HepG2 (cell line): ENCODE results near the gene UNC5A. TPM values are rescaled to one million over a fixed set of nuclear protein-coding genes. Genes with fewer than 3 reads are reported as not detected.
A peak's percentile ranks its signal among the peaks of the same experiment; 100 is the strongest.

ENCODE experiments used
- AHDC1 ChIP-seq: sonication (generic); formaldehyde crosslinking; IDR thresholded peaks from 2 replicates; pipeline ENCODE4 v1.5.1; 2020; ENCODE audit warnings: mild to moderate bottlenecking, missing genetic modification reagents, borderline replicate concordance
- CCDC6 ChIP-seq: sonication (generic); formaldehyde crosslinking; IDR thresholded peaks from 2 replicates; pipeline ENCODE4 v1.8.1; 2022; ENCODE audit warnings: mild to moderate bottlenecking, missing genetic modification reagents, moderate library complexity
- EZH2 ChIP-seq: conservative IDR thresholded peaks from 2 replicates; pipeline ENCODE4 v1.6.1; 2012; ENCODE audit warnings: mild to moderate bottlenecking, low read depth, low read length, moderate library complexity
- HDAC6 ChIP-seq: fragments of 200-600 bp; sonication (generic); IDR thresholded peaks from 2 replicates; pipeline ENCODE4 v1.7.0; 2017; ENCODE audit warnings: mild to moderate bottlenecking, antibody characterized with exemption, low read length, low read depth
- JUNB ChIP-seq: sonication (generic); formaldehyde crosslinking; IDR thresholded peaks from 2 replicates; pipeline ENCODE4 v1.8.0; 2022; ENCODE audit warnings: missing genetic modification reagents, mild to moderate bottlenecking, borderline replicate concordance
- KDM3A ChIP-seq: IDR thresholded peaks from 2 replicates; pipeline ENCODE4 v1.6.1; 2018; ENCODE audit warnings: low read depth, missing compliant biosample characterization
- MAFF ChIP-seq: IDR thresholded peaks from 2 replicates; pipeline ENCODE4 v1.6.1; 2011; ENCODE audit warnings: low read depth, low read length, improper control_type of control experiment
- MXI1 ChIP-seq: IDR thresholded peaks from 3 replicates; pipeline ENCODE4 v1.6.1; 2012; ENCODE audit warnings: low read depth, low read length, inconsistent platforms, borderline replicate concordance
- MYPOP ChIP-seq: sonication (generic); formaldehyde crosslinking; IDR thresholded peaks from 2 replicates; pipeline ENCODE4 v1.8.1; 2023; ENCODE audit warnings: mild to moderate bottlenecking, moderate library complexity, missing genetic modification reagents
- ONECUT2 ChIP-seq: sonication (generic); formaldehyde crosslinking; IDR thresholded peaks from 2 replicates; pipeline ENCODE4 v1.4.0; 2020; ENCODE audit warnings: missing genetic modification reagents
- POGZ ChIP-seq: sonication (generic); formaldehyde crosslinking; IDR thresholded peaks from 2 replicates; pipeline ENCODE4 v1.4.0; 2020; ENCODE audit warnings: mild to moderate bottlenecking, missing genetic modification reagents
- RAD51 ChIP-seq: fragments of 450-650 bp; IDR thresholded peaks from 2 replicates; pipeline ENCODE4 v1.6.1; 2016; ENCODE audit warnings: borderline replicate concordance
- RBM39 ChIP-seq: fragments of 200-400 bp; formaldehyde crosslinking; IDR thresholded peaks from one replicate; pipeline ENCODE4 v1.6.1; 2018; ENCODE audit warnings: antibody characterized with exemption, mild to moderate bottlenecking, low read depth, low read length; ENCODE audit not compliant: poor library complexity, severe bottlenecking
- RFXANK ChIP-seq: IDR thresholded peaks from 2 replicates; pipeline ENCODE4 v1.6.1; 2016
- SOX5 ChIP-seq: IDR thresholded peaks from 2 replicates; pipeline ENCODE4 v1.6.1; 2016; ENCODE audit warnings: borderline replicate concordance
- TCF7 ChIP-seq: sonication (generic); IDR thresholded peaks from 2 replicates; pipeline ENCODE4 v1.6.1; 2016; ENCODE audit warnings: antibody characterized with exemption, low read depth
- ZFP82 ChIP-seq: sonication (generic); formaldehyde crosslinking; IDR thresholded peaks from 2 replicates; pipeline ENCODE4 v1.5.1; 2020; ENCODE audit warnings: mild to moderate bottlenecking, missing genetic modification reagents, borderline replicate concordance
- ZFX ChIP-seq: sonication (generic); formaldehyde crosslinking; IDR thresholded peaks from 2 replicates; pipeline ENCODE4 v1.4.0; 2020; ENCODE audit warnings: mild to moderate bottlenecking, low read depth, missing genetic modification reagents, moderate library complexity
- ZNF468 ChIP-seq: sonication (generic); formaldehyde crosslinking; IDR thresholded peaks from 2 replicates; pipeline ENCODE4 v1.8.0; 2022; ENCODE audit warnings: mild to moderate bottlenecking, moderate library complexity, missing genetic modification reagents
- polyA plus RNA-seq, 8 experiments: library from polyadenylated mRNA; depleted of rRNA in 3 of 8; stranded (reverse) in 7 of 8; unstranded in 1 of 8; fragments of >200 nt; fragmentation: Illumina TruSeq in 4 of 8; extraction: Trizol in 4 of 8; gene quantifications; 2 replicates each; pipeline versions ENCODE4 v1.2.1 to v1.2.3, GENCODE V29; 2011 to 2016; ENCODE audit warnings: low read depth in 4 of 8, missing spikeins in 1 of 8, mixed read lengths in 1 of 8; ENCODE audit not compliant: insufficient read depth in 1 of 8
- total RNA-seq, 5 experiments: library from RNA; depleted of rRNA; stranded (reverse); fragments of >200 nt; fragmentation: Illumina TruSeq; extraction: Trizol; gene quantifications; 2 replicates each; pipeline ENCODE4 v1.2.3, GENCODE V29; 2016; ENCODE audit warnings: low read depth in 1 of 5
- TF ChIP-seq, protein P1 (sequence below): sonication (generic); formaldehyde crosslinking; IDR thresholded peaks from 2 replicates; pipeline ENCODE4 v1.4.0; 2020; ENCODE audit warnings: low read depth, mild to moderate bottlenecking, missing genetic modification reagents
- TF ChIP-seq, protein P2 (sequence below): sonication (generic); formaldehyde crosslinking; IDR thresholded peaks from 2 replicates; pipeline ENCODE4 v1.9.0; 2021; ENCODE audit warnings: missing genetic modification reagents, mild to moderate bottlenecking, borderline replicate concordance

Gene UNC5A
- total and polyA plus RNA-seq, 2 of the 13 experiments (the other 11 are each of a cell fraction or from before 2014, with no cell fraction given), result not detected

DNA sequence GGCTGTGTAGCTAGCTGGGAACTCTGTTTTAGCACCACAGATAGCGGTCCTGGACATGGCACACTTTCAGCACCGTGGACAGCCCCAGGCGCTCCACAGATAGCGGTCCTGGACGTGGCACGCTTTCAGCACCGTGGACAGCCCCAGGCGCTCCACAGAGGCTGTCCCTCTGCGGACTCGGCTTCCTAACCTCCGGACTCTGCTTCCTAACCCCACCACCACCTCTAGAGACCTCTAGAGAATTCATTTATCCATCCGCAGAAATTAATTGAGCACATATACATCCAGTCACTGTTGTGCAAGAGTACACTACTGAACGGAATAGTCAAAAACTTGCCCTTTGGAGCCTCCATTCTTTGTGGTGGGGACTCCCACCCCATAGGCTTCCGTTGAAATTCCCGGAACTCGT, 27.4 kb downstream of the UNC5A start (continued):
- peak; percentile 99 for TF ChIP-seq AHDC1 (CRISPR knock-in tag)
- peak; percentile 100 for TF ChIP-seq MXI1
- TF ChIP-seq ONECUT2 (CRISPR knock-in tag), result peak; percentile 95
- no peak for TF ChIP-seq HDAC6
- peak; percentile 100 for TF ChIP-seq KDM3A (CRISPR knock-in tag)
- TF ChIP-seq, protein P1, sequence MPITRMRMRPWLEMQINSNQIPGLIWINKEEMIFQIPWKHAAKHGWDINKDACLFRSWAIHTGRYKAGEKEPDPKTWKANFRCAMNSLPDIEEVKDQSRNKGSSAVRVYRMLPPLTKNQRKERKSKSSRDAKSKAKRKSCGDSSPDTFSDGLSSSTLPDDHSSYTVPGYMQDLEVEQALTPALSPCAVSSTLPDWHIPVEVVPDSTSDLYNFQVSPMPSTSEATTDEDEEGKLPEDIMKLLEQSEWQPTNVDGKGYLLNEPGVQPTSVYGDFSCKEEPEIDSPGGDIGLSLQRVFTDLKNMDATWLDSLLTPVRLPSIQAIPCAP (CRISPR knock-in tag), result peak; percentile 100
- TF ChIP-seq ZFP82 (CRISPR knock-in tag), result peak; percentile 100
- TF ChIP-seq EZH2, result no peak
- TF ChIP-seq JUNB (CRISPR knock-in tag), result peak; percentile 97
- peak; percentile 100 for TF ChIP-seq ZNF468
- TF ChIP-seq POGZ, result peak; percentile 78
- no peak for TF ChIP-seq RAD51
- TF ChIP-seq CCDC6, result peak; percentile 100
- TF ChIP-seq TCF7, result no peak
- peak; percentile 99 for TF ChIP-seq MYPOP
- TF ChIP-seq MAFF, result no peak
- TF ChIP-seq SOX5 (CRISPR knock-in tag), result peak; percentile 96
- peak; percentile 56; the same call in 1 of the 2 replicates for TF ChIP-seq ZFX (CRISPR knock-in tag)
- TF ChIP-seq, protein P2, sequence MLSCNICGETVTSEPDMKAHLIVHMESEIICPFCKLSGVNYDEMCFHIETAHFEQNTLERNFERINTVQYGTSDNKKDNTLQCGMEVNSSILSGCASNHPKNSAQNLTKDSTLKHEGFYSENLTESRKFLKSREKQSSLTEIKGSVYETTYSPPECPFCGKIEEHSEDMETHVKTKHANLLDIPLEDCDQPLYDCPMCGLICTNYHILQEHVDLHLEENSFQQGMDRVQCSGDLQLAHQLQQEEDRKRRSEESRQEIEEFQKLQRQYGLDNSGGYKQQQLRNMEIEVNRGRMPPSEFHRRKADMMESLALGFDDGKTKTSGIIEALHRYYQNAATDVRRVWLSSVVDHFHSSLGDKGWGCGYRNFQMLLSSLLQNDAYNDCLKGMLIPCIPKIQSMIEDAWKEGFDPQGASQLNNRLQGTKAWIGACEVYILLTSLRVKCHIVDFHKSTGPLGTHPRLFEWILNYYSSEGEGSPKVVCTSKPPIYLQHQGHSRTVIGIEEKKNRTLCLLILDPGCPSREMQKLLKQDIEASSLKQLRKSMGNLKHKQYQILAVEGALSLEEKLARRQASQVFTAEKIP (CRISPR knock-in tag), result peak; percentile 99; the same call in 1 of the 2 replicates
- TF ChIP-seq RFXANK (CRISPR knock-in tag), result peak; percentile 98
- peak; percentile 40 for TF ChIP-seq RBM39
